ENCODE results near the gene AP3B1.

Gene AP3B1

GRCh38 chr5:77958642-77959330 is 335.7 kb downstream of the AP3B1 start:
- no peak for DNase-seq

GRCh38 chr5:77957931-77958521 is 336.5 kb downstream of the AP3B1 start:
- DNase-seq: no peak

DNA sequence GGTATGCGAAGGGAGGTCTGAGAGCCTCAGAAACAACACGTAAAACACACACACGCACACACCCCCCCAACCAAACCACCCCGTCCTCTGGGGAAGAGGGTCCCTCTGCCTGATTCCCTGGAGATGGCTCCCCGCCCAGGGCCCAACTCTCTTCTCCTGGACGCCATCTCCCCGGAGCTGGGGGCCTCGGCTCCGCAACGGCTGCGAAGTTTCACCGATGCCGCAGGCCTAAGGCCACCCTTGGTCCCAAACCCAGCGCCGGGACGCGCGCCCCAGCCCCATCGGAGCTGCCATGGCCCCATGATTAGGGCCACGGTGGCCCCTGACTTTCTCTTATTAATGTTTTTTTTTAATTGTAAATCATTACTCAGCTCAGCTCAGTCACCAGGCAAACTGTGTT is 337.0 kb downstream of the AP3B1 start:
- no peak for DNase-seq

DNA sequence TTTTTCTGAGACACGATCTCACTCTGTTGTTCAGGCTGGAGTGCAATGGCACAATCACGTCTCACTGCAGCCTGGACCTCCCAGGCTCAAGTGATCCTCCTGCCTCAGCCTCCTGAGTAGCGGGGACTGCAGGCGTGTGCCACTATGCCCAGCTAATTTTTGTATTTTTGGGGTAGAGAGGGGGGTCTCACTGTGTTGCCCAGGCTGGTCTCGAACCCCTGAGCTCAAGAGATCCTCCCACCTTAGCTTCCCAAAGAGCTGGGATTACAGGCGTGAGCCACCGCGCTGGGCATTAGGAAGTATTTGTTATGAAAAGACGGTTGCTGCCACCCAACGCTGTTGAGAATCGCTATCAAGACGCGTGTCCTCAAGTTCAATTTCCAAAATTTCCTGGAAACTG is 337.4 kb downstream of the AP3B1 start:
- DNase-seq: no peak

GRCh38 chr5:77955577-77955976 is 338.9 kb downstream of the AP3B1 start:
- no peak for DNase-seq

- no peak for DNase-seq
These were observed 341.1 kb downstream of the AP3B1 start for GRCh38 chr5:77953374-77953773.

GRCh38 chr5:77952636-77953212 is 341.8 kb downstream of the AP3B1 start:
- DNase-seq: no peak
